ENCODE results near the gene NFYA. TPM values are rescaled to one million over a fixed set of nuclear protein-coding genes. Genes with fewer than 3 reads are reported as not detected.

The NFYA gene
- total and polyA plus RNA-seq, 4 donors = 2.2 to 28.4 (median 10.1) TPM

DNA sequence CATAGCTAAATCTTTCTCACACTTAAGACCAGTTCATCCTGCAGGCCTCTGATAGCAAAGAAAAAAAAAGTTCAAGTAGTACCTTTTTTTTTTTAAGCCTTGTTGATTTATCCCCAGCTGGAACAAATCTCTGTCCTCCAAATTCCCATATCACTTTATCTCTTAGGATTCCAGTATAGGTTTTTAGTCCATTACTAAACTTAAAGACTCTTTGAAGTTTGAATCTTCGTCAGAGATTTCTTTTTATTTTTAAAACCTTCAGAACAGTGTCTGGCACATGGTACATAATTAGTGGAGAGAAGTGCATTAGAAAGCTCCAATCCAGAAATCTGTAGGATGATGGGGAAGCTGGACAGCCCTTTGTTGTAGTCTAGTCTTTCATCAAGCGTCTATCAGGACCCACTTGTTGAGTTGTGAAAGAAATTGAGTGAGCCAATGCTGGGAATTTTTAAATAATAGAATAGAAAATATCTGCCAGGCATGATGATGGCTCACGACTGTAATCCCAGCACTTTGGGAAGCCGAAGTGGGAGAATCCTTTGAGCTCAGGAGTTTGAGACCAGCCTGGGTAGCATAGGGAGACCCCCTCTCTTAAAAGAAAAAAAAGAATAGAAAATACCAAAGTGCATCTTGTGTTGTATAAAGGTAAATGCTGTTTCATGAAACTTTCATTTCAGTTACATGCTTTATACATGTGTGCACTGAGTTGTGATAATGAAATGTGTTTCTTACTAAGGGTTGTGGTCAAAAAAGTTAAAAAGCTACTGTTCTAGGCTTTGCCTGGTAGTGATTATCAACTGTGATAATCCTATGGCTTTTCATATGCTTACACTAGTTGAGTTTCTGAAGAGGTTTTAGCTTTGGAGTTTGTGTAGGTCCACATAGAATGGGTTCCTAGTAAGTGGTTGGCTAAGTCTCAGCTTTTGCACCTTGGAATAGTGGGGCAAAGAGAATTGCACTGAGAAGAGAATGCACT lies 3.2 kb downstream of the NFYA start (continued):
- TF ChIP-seq, protein P1, sequence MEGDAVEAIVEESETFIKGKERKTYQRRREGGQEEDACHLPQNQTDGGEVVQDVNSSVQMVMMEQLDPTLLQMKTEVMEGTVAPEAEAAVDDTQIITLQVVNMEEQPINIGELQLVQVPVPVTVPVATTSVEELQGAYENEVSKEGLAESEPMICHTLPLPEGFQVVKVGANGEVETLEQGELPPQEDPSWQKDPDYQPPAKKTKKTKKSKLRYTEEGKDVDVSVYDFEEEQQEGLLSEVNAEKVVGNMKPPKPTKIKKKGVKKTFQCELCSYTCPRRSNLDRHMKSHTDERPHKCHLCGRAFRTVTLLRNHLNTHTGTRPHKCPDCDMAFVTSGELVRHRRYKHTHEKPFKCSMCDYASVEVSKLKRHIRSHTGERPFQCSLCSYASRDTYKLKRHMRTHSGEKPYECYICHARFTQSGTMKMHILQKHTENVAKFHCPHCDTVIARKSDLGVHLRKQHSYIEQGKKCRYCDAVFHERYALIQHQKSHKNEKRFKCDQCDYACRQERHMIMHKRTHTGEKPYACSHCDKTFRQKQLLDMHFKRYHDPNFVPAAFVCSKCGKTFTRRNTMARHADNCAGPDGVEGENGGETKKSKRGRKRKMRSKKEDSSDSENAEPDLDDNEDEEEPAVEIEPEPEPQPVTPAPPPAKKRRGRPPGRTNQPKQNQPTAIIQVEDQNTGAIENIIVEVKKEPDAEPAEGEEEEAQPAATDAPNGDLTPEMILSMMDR (IDR thresholded peaks at IDR 0.05; ENCODE audit: low read depth, low read length, missing input control) = no peak
- TF ChIP-seq NR2F2 (IDR thresholded peaks at IDR 0.05) = no peak
- no peak for TF ChIP-seq HNF4G (IDR thresholded peaks at IDR 0.05)

DNA sequence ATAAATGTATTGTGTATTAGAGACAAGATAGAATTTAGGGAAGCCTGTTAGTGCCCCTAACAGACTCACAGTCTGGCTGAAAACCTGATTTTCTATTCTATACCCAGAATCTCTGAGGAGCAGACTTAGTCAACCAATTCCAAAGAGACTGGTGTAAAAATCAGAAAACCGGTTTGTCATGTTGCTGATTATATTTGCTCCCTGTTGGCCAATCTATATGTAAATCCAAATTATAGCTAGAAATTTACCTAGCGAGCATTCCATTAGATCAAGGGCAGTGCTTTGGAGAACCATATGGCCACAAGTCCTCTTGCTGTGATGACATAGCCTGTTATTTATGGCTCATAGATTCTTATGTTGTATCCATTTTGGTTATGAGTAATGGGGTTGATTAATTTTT lies 4.8 kb downstream of the NFYA start:
- Histone ChIP-seq H3K27me3 (ENCODE audit: control insufficient read depth in 4 of 4, insufficient read depth in 4 of 4, low read length in 3 of 4) (no peaks in the 10 kb centered on the region), H3K9ac (ENCODE audit: low read depth in 1 of 2, low read length in 2 of 2) (no peak overlapping the region), H3K9me3 (ENCODE audit: control insufficient read depth in 4 of 4, low read length in 3 of 4) (no peaks in the 10 kb centered on the region), H3K36me3 (ENCODE audit: control insufficient read depth in 4 of 4, insufficient read depth in 3 of 4, low read depth in 1 of 4, low read length in 3 of 4) (peaks cover 7 to 22% (median 9%) of the 10 kb centered on the region in 4 donors), H3K4me1 (ENCODE audit: control insufficient read depth in 4 of 4, insufficient read depth in 4 of 4, low read length in 3 of 4) (peaks cover 1 to 31% (median 26%) of the 10 kb centered on the region in 4 donors), H3K27ac (ENCODE audit: low read depth in 1 of 2, low read length in 2 of 2) (no peak overlapping the region), H3K4me3 (ENCODE audit: low read depth in 1 of 3, low read length in 3 of 3) (no peak overlapping the region)
- DNase-seq (ENCODE audit: low spot score) = no peak
- 90% methylated on average over 2 of the region's 2 CpGs for WGBS
- TF ChIP-seq, protein P1 (IDR thresholded peaks at IDR 0.05; ENCODE audit: low read depth, low read length, missing input control) = no peak
- TF ChIP-seq JUND (IDR thresholded peaks at IDR 0.05) (no peak), SP1 (IDR thresholded peaks at IDR 0.05) (no peak), GABPA (IDR thresholded peaks at IDR 0.05 in 1 of 2, conservative IDR thresholded peaks at IDR 0.05 in 1 of 2) (no peak), TAF1 (conservative IDR thresholded peaks at IDR 0.05) (no peak), NR2F2 (IDR thresholded peaks at IDR 0.05) (no peak)
- TF ChIP-seq, protein P2, sequence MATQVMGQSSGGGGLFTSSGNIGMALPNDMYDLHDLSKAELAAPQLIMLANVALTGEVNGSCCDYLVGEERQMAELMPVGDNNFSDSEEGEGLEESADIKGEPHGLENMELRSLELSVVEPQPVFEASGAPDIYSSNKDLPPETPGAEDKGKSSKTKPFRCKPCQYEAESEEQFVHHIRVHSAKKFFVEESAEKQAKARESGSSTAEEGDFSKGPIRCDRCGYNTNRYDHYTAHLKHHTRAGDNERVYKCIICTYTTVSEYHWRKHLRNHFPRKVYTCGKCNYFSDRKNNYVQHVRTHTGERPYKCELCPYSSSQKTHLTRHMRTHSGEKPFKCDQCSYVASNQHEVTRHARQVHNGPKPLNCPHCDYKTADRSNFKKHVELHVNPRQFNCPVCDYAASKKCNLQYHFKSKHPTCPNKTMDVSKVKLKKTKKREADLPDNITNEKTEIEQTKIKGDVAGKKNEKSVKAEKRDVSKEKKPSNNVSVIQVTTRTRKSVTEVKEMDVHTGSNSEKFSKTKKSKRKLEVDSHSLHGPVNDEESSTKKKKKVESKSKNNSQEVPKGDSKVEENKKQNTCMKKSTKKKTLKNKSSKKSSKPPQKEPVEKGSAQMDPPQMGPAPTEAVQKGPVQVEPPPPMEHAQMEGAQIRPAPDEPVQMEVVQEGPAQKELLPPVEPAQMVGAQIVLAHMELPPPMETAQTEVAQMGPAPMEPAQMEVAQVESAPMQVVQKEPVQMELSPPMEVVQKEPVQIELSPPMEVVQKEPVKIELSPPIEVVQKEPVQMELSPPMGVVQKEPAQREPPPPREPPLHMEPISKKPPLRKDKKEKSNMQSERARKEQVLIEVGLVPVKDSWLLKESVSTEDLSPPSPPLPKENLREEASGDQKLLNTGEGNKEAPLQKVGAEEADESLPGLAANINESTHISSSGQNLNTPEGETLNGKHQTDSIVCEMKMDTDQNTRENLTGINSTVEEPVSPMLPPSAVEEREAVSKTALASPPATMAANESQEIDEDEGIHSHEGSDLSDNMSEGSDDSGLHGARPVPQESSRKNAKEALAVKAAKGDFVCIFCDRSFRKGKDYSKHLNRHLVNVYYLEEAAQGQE (IDR thresholded peaks at IDR 0.05) = no peak
- TF ChIP-seq, protein P3, sequence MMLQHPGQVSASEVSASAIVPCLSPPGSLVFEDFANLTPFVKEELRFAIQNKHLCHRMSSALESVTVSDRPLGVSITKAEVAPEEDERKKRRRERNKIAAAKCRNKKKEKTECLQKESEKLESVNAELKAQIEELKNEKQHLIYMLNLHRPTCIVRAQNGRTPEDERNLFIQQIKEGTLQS (IDR thresholded peaks at IDR 0.05) = no peak
- TF ChIP-seq, protein P4, sequence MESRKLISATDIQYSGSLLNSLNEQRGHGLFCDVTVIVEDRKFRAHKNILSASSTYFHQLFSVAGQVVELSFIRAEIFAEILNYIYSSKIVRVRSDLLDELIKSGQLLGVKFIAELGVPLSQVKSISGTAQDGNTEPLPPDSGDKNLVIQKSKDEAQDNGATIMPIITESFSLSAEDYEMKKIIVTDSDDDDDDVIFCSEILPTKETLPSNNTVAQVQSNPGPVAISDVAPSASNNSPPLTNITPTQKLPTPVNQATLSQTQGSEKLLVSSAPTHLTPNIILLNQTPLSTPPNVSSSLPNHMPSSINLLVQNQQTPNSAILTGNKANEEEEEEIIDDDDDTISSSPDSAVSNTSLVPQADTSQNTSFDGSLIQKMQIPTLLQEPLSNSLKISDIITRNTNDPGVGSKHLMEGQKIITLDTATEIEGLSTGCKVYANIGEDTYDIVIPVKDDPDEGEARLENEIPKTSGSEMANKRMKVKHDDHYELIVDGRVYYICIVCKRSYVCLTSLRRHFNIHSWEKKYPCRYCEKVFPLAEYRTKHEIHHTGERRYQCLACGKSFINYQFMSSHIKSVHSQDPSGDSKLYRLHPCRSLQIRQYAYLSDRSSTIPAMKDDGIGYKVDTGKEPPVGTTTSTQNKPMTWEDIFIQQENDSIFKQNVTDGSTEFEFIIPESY (IDR thresholded peaks at IDR 0.05) = no peak
